Measurements from ENCODE around the gene CERCAM. TPM values are rescaled to one million over a fixed set of nuclear protein-coding genes. Genes with fewer than 3 reads are reported as not detected.
"Not testable (repeated sequence)": the region's sequence is repeated elsewhere in the genome, so short reads cannot be mapped to it uniquely, and the experiment has no call there.

Gene CERCAM
- total RNA-seq, 1 donor from 2014 or later: 8.5 TPM

GRCh38 chr9:128434340-128434739, 13.7 kb downstream of the CERCAM start:
- Histone ChIP-seq H3K27ac (replicated peaks) (no peak overlapping the region), H3K4me3 (no peak overlapping the region), H3K4me1 (peaks cover 8% of the 10 kb centered on the region), H3K9me3 (replicated peaks) (no peaks in the 10 kb centered on the region), H3K27me3 (ENCODE audit: low read depth) (no peaks in the 10 kb centered on the region), H3K36me3 (no peaks in the 10 kb centered on the region)
- DNase-seq: no peak
- intact Hi-C loops (cut with micrococcal nuclease): no loop called here
- TF ChIP-seq CTCF (IDR thresholded peaks at IDR 0.05; ENCODE audit: borderline replicate concordance): no peak

- DNase-seq: no peak
- H3K4me3 ChIP-seq: no peak overlapping the region
- no peaks in the 10 kb centered on the region for H3K36me3 ChIP-seq
- no peak overlapping the region for H3K27ac ChIP-seq (replicated peaks)
- peaks cover 8% of the 10 kb centered on the region for H3K4me1 ChIP-seq
- intact Hi-C loops (cut with micrococcal nuclease): no loop called here
- no peak for TF ChIP-seq CTCF (IDR thresholded peaks at IDR 0.05; ENCODE audit: borderline replicate concordance)
- H3K27me3 ChIP-seq (ENCODE audit: low read depth): no peaks in the 10 kb centered on the region
- H3K9me3 ChIP-seq (replicated peaks): no peaks in the 10 kb centered on the region
These were observed 15.0 kb downstream of the CERCAM start for GRCh38 chr9:128435611-128436010.

GRCh38 chr9:128438343-128439109, 17.9 kb downstream of the CERCAM start:
- Histone ChIP-seq H3K4me3 (no peak overlapping the region), H3K4me1 (peaks cover 8% of the 10 kb centered on the region), H3K27ac (replicated peaks) (peak overlapping the region; percentile 49), H3K36me3 (no peaks in the 10 kb centered on the region), H3K27me3 (ENCODE audit: low read depth) (no peaks in the 10 kb centered on the region), H3K9me3 (replicated peaks) (no peaks in the 10 kb centered on the region)
- intact Hi-C loops (cut with micrococcal nuclease): no loop called here
- peak; percentile 87 for DNase-seq
- peak; percentile 97 for TF ChIP-seq CTCF (IDR thresholded peaks at IDR 0.05; ENCODE audit: borderline replicate concordance)

GRCh38 chr9:128439273-128439672, 18.6 kb downstream of the CERCAM start:
- Histone ChIP-seq H3K27ac (replicated peaks) (peak overlapping the region; percentile 49), H3K4me3 (no peak overlapping the region), H3K9me3 (replicated peaks) (no peaks in the 10 kb centered on the region), H3K36me3 (no peaks in the 10 kb centered on the region), H3K27me3 (ENCODE audit: low read depth) (no peaks in the 10 kb centered on the region), H3K4me1 (peaks cover 8% of the 10 kb centered on the region)
- TF ChIP-seq CTCF (IDR thresholded peaks at IDR 0.05; ENCODE audit: borderline replicate concordance): no peak
- intact Hi-C loops (cut with micrococcal nuclease): no loop called here
- no peak for DNase-seq

- DNase-seq: no peak
- intact Hi-C loops (cut with micrococcal nuclease): no loop called here
These were observed 21.5 kb downstream of the CERCAM start for GRCh38 chr9:128442150-128442549.

GRCh38 chr9:128446505-128446904, 25.8 kb downstream of the CERCAM start:
- H3K27me3 ChIP-seq (ENCODE audit: low read depth); H3K27ac ChIP-seq (replicated peaks); H3K9me3 ChIP-seq (replicated peaks); DNase-seq; H3K36me3 ChIP-seq; H3K4me1 ChIP-seq; intact Hi-C loops (cut with micrococcal nuclease); H3K4me3 ChIP-seq: not testable (repeated sequence)

More at GRCh38 chr9:128442150-128442549, 21.5 kb downstream of the CERCAM start:
- Histone ChIP-seq H3K4me3 (no peak overlapping the region), H3K27ac (replicated peaks) (no peak overlapping the region), H3K36me3 (no peaks in the 10 kb centered on the region), H3K27me3 (ENCODE audit: low read depth) (no peaks in the 10 kb centered on the region), H3K9me3 (replicated peaks) (no peaks in the 10 kb centered on the region), H3K4me1 (peaks cover 8% of the 10 kb centered on the region)
- TF ChIP-seq CTCF (IDR thresholded peaks at IDR 0.05; ENCODE audit: borderline replicate concordance): no peak

Data from left ventricle myocardium inferior (tissue), 1 donor.